Measurements from ENCODE around the gene MXRA8. TPM values are rescaled to one million over a fixed set of nuclear protein-coding genes. Genes with fewer than 3 reads are reported as not detected.

MXRA8 gene
- total RNA-seq, 1 donor from 2014 or later: 106 TPM

- H3K27me3 ChIP-seq (ENCODE audit: control insufficient read depth, insufficient read depth, low read length): peaks cover 2% of the 10 kb centered on the region
- H3K36me3 ChIP-seq (ENCODE audit: control insufficient read depth, insufficient read depth, low read length): no peaks in the 10 kb centered on the region
- no peak for DNase-seq (ENCODE audit: low read depth)
- no peak for TF ChIP-seq CTCF (IDR thresholded peaks at IDR 0.05; ENCODE audit: insufficient read depth, low read length, poor library complexity, severe bottlenecking)
- H3K4me3 ChIP-seq (ENCODE audit: low read depth, low read length): no peak overlapping the region
Observed at GRCh38 chr1:1329304-1330210, 28.8 kb downstream of the MXRA8 start.

DNA sequence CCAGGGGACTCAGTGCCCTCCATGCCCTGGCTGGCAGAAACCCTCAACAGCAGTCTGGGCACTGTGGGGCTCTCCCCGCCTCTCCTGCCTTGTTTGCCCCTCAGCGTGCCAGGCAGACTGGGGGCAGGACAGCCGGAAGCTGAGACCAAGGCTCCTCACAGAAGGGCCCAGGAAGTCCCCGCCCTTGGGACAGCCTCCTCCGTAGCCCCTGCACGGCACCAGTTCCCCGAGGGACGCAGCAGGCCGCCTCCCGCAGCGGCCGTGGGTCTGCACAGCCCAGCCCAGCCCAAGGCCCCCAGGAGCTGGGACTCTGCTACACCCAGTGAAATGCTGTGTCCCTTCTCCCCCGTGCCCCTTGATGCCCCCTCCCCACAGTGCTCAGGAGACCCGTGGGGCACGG, 30.1 kb downstream of the MXRA8 start:
- H3K36me3 ChIP-seq (ENCODE audit: control insufficient read depth, insufficient read depth, low read length): no peaks in the 10 kb centered on the region
- H3K27me3 ChIP-seq (ENCODE audit: control insufficient read depth, insufficient read depth, low read length): peaks cover 2% of the 10 kb centered on the region
- H3K4me3 ChIP-seq (ENCODE audit: low read depth, low read length): no peak overlapping the region
- TF ChIP-seq CTCF (IDR thresholded peaks at IDR 0.05; ENCODE audit: insufficient read depth, low read length, poor library complexity, severe bottlenecking): no peak
- DNase-seq (ENCODE audit: low read depth): no peak

GRCh38 chr1:1327291-1327690, 31.1 kb downstream of the MXRA8 start:
- no peak for DNase-seq (ENCODE audit: low read depth)
- H3K36me3 ChIP-seq (ENCODE audit: control insufficient read depth, insufficient read depth, low read length): no peaks in the 10 kb centered on the region
- H3K27me3 ChIP-seq (ENCODE audit: control insufficient read depth, insufficient read depth, low read length): peaks cover 2% of the 10 kb centered on the region
- no peak for TF ChIP-seq CTCF (IDR thresholded peaks at IDR 0.05; ENCODE audit: insufficient read depth, low read length, poor library complexity, severe bottlenecking)
- H3K4me3 ChIP-seq (ENCODE audit: low read depth, low read length): no peak overlapping the region

DNA sequence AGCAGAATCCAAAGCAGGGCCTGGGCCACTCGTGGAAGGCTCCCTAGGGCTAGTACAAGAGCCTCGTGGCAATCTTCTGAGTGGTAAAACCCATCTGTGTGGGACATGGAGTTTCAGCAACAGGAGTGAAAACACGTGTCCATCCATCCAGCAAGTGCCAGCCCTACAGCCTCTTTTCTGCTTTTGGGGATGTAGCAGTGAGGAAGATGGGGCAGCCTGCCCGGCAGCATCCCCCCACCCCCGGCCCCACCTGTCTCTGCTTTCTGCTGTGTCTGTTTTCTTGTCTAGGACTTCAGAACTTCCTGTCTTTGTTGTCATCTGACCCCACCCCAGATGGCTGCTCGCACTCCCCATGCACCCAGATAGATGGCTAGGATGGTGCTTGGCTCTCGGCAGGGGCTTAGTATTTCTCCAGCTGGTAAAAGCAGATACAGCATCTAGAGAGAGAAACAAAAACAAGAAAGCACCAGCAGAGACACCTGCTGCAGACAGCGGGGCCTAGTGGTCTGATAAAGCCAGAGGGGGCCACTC, 32.2 kb downstream of the MXRA8 start:
- DNase-seq (ENCODE audit: low read depth): no peak
- TF ChIP-seq CTCF (IDR thresholded peaks at IDR 0.05; ENCODE audit: insufficient read depth, low read length, poor library complexity, severe bottlenecking): no peak
- Histone ChIP-seq H3K27me3 (ENCODE audit: control insufficient read depth, insufficient read depth, low read length) (peaks cover 2% of the 10 kb centered on the region), H3K36me3 (ENCODE audit: control insufficient read depth, insufficient read depth, low read length) (no peaks in the 10 kb centered on the region), H3K4me3 (ENCODE audit: low read depth, low read length) (no peak overlapping the region)

GRCh38 chr1:1325288-1326074, 32.9 kb downstream of the MXRA8 start:
- no peaks in the 10 kb centered on the region for H3K27me3 ChIP-seq (ENCODE audit: control insufficient read depth, insufficient read depth, low read length)
- no peak for TF ChIP-seq CTCF (IDR thresholded peaks at IDR 0.05; ENCODE audit: insufficient read depth, low read length, poor library complexity, severe bottlenecking)
- peak overlapping the region; percentile 98 for H3K4me3 ChIP-seq (ENCODE audit: low read depth, low read length)
- no peaks in the 10 kb centered on the region for H3K36me3 ChIP-seq (ENCODE audit: control insufficient read depth, insufficient read depth, low read length)
- DNase-seq (ENCODE audit: low read depth): no peak
